GM19395 (cell line): ENCODE data around the gene MMP28.

Source experiments
- ATAC-seq: cut with Tn5 transposase; IDR thresholded peaks from one replicate; pipeline ENCODE4 v1.9.1; 2021; ENCODE audit warnings: mild to moderate bottlenecking, moderate library complexity; ENCODE audit not compliant: unreplicated experiment

Gene MMP28

GRCh38 chr17:35799942-35800341 lies 4.5 kb upstream of the MMP28 start:
- no peak for ATAC-seq

- ATAC-seq = no peak
These were observed 2.5 kb upstream of the MMP28 start for GRCh38 chr17:35797918-35798317.

- no peak for ATAC-seq
These were observed 1.9 kb upstream of the MMP28 start for GRCh38 chr17:35797370-35797769.

GRCh38 chr17:35796942-35797341 lies 1.5 kb upstream of the MMP28 start:
- no peak for ATAC-seq

- no peak for ATAC-seq
These were observed 427 bp upstream of the MMP28 start for GRCh38 chr17:35795871-35796265.

- no peak for ATAC-seq
These were observed 2.2 kb downstream of the MMP28 start for GRCh38 chr17:35793257-35793656.

- ATAC-seq = no peak
These were observed 3.6 kb downstream of the MMP28 start for GRCh38 chr17:35791681-35792350.

- ATAC-seq = no peak
These were observed 4.6 kb downstream of the MMP28 start for GRCh38 chr17:35790841-35791240.

GRCh38 chr17:35788477-35789368 lies 6.7 kb downstream of the MMP28 start:
- no peak for ATAC-seq

GRCh38 chr17:35786941-35787432 lies 8.5 kb downstream of the MMP28 start:
- ATAC-seq = no peak

- no peak for ATAC-seq
These were observed 10.5 kb downstream of the MMP28 start for GRCh38 chr17:35784895-35785294.

GRCh38 chr17:35780950-35781349 lies 14.5 kb downstream of the MMP28 start:
- no peak for ATAC-seq

- ATAC-seq = no peak
These were observed 16.7 kb downstream of the MMP28 start for GRCh38 chr17:35778641-35779196.

- ATAC-seq = no peak
These were observed 19.9 kb downstream of the MMP28 start for GRCh38 chr17:35775583-35775982.

GRCh38 chr17:35775039-35775438 lies 20.4 kb downstream of the MMP28 start:
- no peak for ATAC-seq

GRCh38 chr17:35774499-35774898 lies 20.9 kb downstream of the MMP28 start:
- no peak for ATAC-seq

- no peak for ATAC-seq
These were observed 21.6 kb downstream of the MMP28 start for GRCh38 chr17:35773679-35774425.

GRCh38 chr17:35773129-35773528 lies 22.3 kb downstream of the MMP28 start:
- ATAC-seq = no peak

GRCh38 chr17:35769895-35770486 lies 25.4 kb downstream of the MMP28 start:
- no peak for ATAC-seq

GRCh38 chr17:35768797-35769196 lies 26.6 kb downstream of the MMP28 start:
- ATAC-seq = no peak
